H9 (cell line): ENCODE results near the gene ACSL6. TPM values are rescaled to one million over a fixed set of nuclear protein-coding genes. Genes with fewer than 3 reads are reported as not detected.

Experiments
- DNase-seq: peaks from one replicate; pipeline ENCODE4 v3.0.0-alpha.2; 2017
- H2AFZ ChIP-seq: one replicate; pipeline ENCODE4 v1.6.1; 2013; ENCODE audit warnings: mild to moderate bottlenecking, low read length, control low read depth, moderate library complexity
- H2AK5ac ChIP-seq: 2 replicates; pipeline ENCODE4 v1.6.1; 2013; ENCODE audit warnings: low read length, control low read depth, mixed read lengths; ENCODE audit not compliant: insufficient read length
- H2BK120ac ChIP-seq: one replicate; pipeline ENCODE4 v1.6.1; 2013; ENCODE audit warnings: low read depth, mild to moderate bottlenecking, low read length, control low read depth, inconsistent platforms; ENCODE audit not compliant: poor library complexity, severe bottlenecking
- H2BK12ac ChIP-seq: 2 replicates; pipeline ENCODE4 v1.6.1; 2013; ENCODE audit warnings: low read length, control low read depth, mixed read lengths, low read depth; ENCODE audit not compliant: insufficient read length
- H2BK15ac ChIP-seq: 2 replicates; pipeline ENCODE4 v1.6.1; 2013; ENCODE audit warnings: low read depth, low read length, control low read depth
- H2BK20ac ChIP-seq: one replicate; pipeline ENCODE4 v1.6.1; 2013; ENCODE audit warnings: low read depth, mild to moderate bottlenecking, low read length, control low read depth, inconsistent platforms; ENCODE audit not compliant: poor library complexity, severe bottlenecking
- H2BK5ac ChIP-seq: 2 replicates; pipeline ENCODE4 v1.6.1; 2013; ENCODE audit warnings: low read length, control low read depth, mixed read lengths; ENCODE audit not compliant: insufficient read length
- H3K14ac ChIP-seq: 2 replicates; pipeline ENCODE4 v1.6.1; 2013; ENCODE audit warnings: low read length, control low read depth; ENCODE audit not compliant: insufficient read depth
- H3K18ac ChIP-seq: 2 replicates; pipeline ENCODE4 v1.6.1; 2013; ENCODE audit warnings: low read depth, mild to moderate bottlenecking, mixed read lengths, low read length, control low read depth; ENCODE audit not compliant: insufficient read length
- H3K23ac ChIP-seq: 2 replicates; pipeline ENCODE4 v1.6.1; 2013; ENCODE audit warnings: low read length, control low read depth, mixed read lengths, low read depth; ENCODE audit not compliant: insufficient read length
- H3K23me2 ChIP-seq: 2 replicates; pipeline ENCODE4 v1.6.1; 2013; ENCODE audit warnings: low read depth, mild to moderate bottlenecking, mixed read lengths, low read length, control low read depth; ENCODE audit not compliant: insufficient read length, poor library complexity, severe bottlenecking
- H3K27ac ChIP-seq: 2 replicates; pipeline ENCODE4 v1.5.1; 2013; ENCODE audit warnings: low read length, control low read depth, mixed read lengths, low read depth; ENCODE audit not compliant: insufficient read length
- H3K27me3 ChIP-seq: 2 replicates; pipeline ENCODE4 v1.6.1; 2013; ENCODE audit warnings: low read length, control low read depth, inconsistent platforms; ENCODE audit not compliant: insufficient read depth
- H3K4ac ChIP-seq: 2 replicates; pipeline ENCODE4 v1.6.1; 2013; ENCODE audit warnings: low read depth, mild to moderate bottlenecking, control low read depth, inconsistent platforms, low read length, moderate library complexity
- H3K4me1 ChIP-seq: 2 replicates; pipeline ENCODE4 v1.6.1; 2013; ENCODE audit warnings: low read length, control low read depth, inconsistent platforms; ENCODE audit not compliant: insufficient read depth
- H3K4me2 ChIP-seq: 2 replicates; pipeline ENCODE4 v1.6.1; 2013; ENCODE audit warnings: low read length, control low read depth, mixed read lengths; ENCODE audit not compliant: insufficient read length, insufficient read depth
- H3K56ac ChIP-seq: 2 replicates; pipeline ENCODE4 v1.6.1; 2013; ENCODE audit warnings: low read depth, mild to moderate bottlenecking, mixed read lengths, low read length, control low read depth; ENCODE audit not compliant: insufficient read length
- H3K79me1 ChIP-seq: 2 replicates; pipeline ENCODE4 v1.6.1; 2013; ENCODE audit warnings: low read depth, mild to moderate bottlenecking, moderate library complexity, low read length, control low read depth, inconsistent platforms; ENCODE audit not compliant: insufficient read depth, poor library complexity, severe bottlenecking
- H3K79me2 ChIP-seq: 2 replicates; pipeline ENCODE4 v1.6.1; 2013; ENCODE audit warnings: low read length, control low read depth, inconsistent platforms; ENCODE audit not compliant: insufficient read depth
- H3K9ac ChIP-seq: 2 replicates; pipeline ENCODE4 v1.6.1; 2013; ENCODE audit warnings: low read length, control low read depth, mixed read lengths; ENCODE audit not compliant: insufficient read length; ENCODE audit errors: extremely low read depth
- H3K9me3 ChIP-seq: one replicate; pipeline ENCODE4 v1.6.1; 2013; ENCODE audit warnings: low read depth, low read length, inconsistent platforms; ENCODE audit not compliant: control insufficient read depth
- H3T11ph ChIP-seq: one replicate; pipeline ENCODE4 v1.6.1; 2013; ENCODE audit warnings: mild to moderate bottlenecking, low read length, control low read depth, inconsistent platforms
- H4K20me1 ChIP-seq: one replicate; pipeline ENCODE4 v1.6.1; 2013; ENCODE audit not compliant: control insufficient read depth, insufficient read length, insufficient read depth
- H4K5ac ChIP-seq: 2 replicates; pipeline ENCODE4 v1.6.1; 2013; ENCODE audit warnings: low read depth, mild to moderate bottlenecking, mixed read lengths, low read length, control low read depth; ENCODE audit not compliant: insufficient read length
- H4K8ac ChIP-seq: replicated peaks from 2 replicates; pipeline ENCODE4 v1.6.1; 2013; ENCODE audit warnings: low read length, control low read depth, mixed read lengths, low read depth; ENCODE audit not compliant: insufficient read length
- H4K91ac ChIP-seq: 2 replicates; pipeline ENCODE4 v1.6.1; 2013; ENCODE audit warnings: low read depth, mild to moderate bottlenecking, moderate library complexity, mixed read lengths, low read length, control low read depth; ENCODE audit not compliant: insufficient read length
- H3K27ac Mint-ChIP-seq, 3 experiments: 2 replicates in 2 of 3; 3 replicates in 1 of 3; pipeline ENCODE4 v1.8.0; 2020 to 2021; ENCODE audit warnings: mixed read lengths in 3 of 3, mild to moderate bottlenecking in 1 of 3, moderate library complexity in 1 of 3
- H3K27me3 Mint-ChIP-seq: 2 replicates; pipeline ENCODE4 v1.8.0; 2021; ENCODE audit warnings: low read depth, mild to moderate bottlenecking, moderate library complexity, mixed read lengths
- H3K36me3 Mint-ChIP-seq, 3 experiments: 2 replicates in 2 of 3; 3 replicates in 1 of 3; pipeline ENCODE4 v1.8.0; 2020 to 2021; ENCODE audit warnings: low read depth in 3 of 3, mixed read lengths in 3 of 3; ENCODE audit not compliant: insufficient read depth in 1 of 3
- H3K4me1 Mint-ChIP-seq, 2 experiments: 2 replicates each; pipeline ENCODE4 v1.8.0; 2020; ENCODE audit warnings: mixed read lengths in 2 of 2
- H3K4me3 Mint-ChIP-seq, 2 experiments: 2 replicates in 1 of 2; 3 replicates in 1 of 2; pipeline ENCODE4 v1.8.0; 2020 to 2021; ENCODE audit warnings: mild to moderate bottlenecking in 2 of 2, mixed read lengths in 2 of 2, moderate library complexity in 1 of 2
- H3K9me3 Mint-ChIP-seq, 2 experiments: 2 replicates in 1 of 2; 3 replicates in 1 of 2; pipeline ENCODE4 v1.8.0; 2020; ENCODE audit warnings: mild to moderate bottlenecking in 2 of 2, mixed read lengths in 2 of 2, moderate library complexity in 1 of 2
- WGBS: extraction: QIAGEN DNeasy Blood & Tissue Kit; methylation state at CpG from one replicate; pipeline ENCODE4 v1.1.7; 2013; ENCODE audit warnings: missing lambda C conversion rate, low lambda C conversion rate, mixed read lengths; ENCODE audit not compliant: insufficient read length; ENCODE audit errors: extremely low coverage; 5-methylcytosine and 5-hydroxymethylcytosine counted together
- total RNA-seq: library from RNA; stranded (reverse); gene quantifications from 2 replicates; pipeline ENCODE4 v1.2.1, GENCODE V29; 2021
- TF ChIP-seq, protein P1 (sequence below): fragments of 200-600 bp; sonication (generic); conservative IDR thresholded peaks from 3 replicates; pipeline ENCODE4 v1.8.0; 2021; ENCODE audit warnings: antibody characterized with exemption, mild to moderate bottlenecking

The ACSL6 gene
- total RNA-seq, 1 experiment from 2014 or later, result 1.6 TPM

DNA sequence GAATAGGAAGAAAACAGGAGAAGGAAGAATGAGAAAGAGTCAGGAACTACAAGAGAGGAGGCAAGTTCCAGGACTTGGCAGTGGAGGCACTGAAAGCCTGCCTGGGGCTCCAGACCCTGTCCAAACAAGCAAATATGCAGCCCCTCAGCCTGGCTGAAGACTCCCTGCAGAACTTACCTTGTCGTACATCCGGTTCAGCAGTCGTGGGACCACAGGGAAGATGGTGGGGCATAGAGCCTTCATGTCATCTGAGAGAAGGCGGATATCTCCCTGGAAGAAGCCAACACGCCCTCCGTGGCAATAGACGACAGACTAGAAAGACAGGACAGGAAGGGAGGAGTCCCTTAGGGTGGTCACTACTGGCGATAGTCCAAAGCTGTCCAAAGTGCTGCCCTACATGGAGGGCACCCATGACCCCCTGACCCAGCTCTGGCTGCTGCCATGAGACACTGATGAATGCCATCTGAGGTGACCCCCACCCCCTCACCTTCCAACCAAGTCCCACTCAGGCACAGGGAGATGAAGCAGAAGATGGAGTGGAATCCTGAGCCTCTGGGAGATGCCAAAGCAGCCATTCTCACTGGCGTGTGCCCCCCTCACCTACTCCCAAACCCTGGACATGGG is 38.3 kb downstream of the ACSL6 start:
- no CpG with 5 or more reads among the region's 9 CpGs for WGBS
- Histone ChIP-seq H2AK5ac (no peak overlapping the region), H4K20me1 (no peaks in the 10 kb centered on the region), H2AFZ (no peak overlapping the region), H3K27ac (no peak overlapping the region), H2BK12ac (no peak overlapping the region), H2BK20ac (no peak overlapping the region), H3K79me1 (no peaks in the 10 kb centered on the region), H3K4ac (no peak overlapping the region), H3K9me3 (no peaks in the 10 kb centered on the region), H3K27me3 (no peaks in the 10 kb centered on the region), H3K56ac (no peak overlapping the region), H3K18ac (no peak overlapping the region), H2BK5ac (no peak overlapping the region), H3K4me2 (no peak overlapping the region), H3K9ac (no peak overlapping the region), H4K91ac (no peak overlapping the region), H2BK120ac (no peak overlapping the region), H2BK15ac (no peak overlapping the region), H3K4me1 (peaks cover 2% of the 10 kb centered on the region; the same call in 1 of the 2 replicates), H3K79me2 (no peaks in the 10 kb centered on the region), H3K23me2 (no peaks in the 10 kb centered on the region), H3K23ac (no peak overlapping the region), H4K8ac (no peak overlapping the region), H4K5ac (no peak overlapping the region), H3K14ac (no peak overlapping the region), H3T11ph (no peak overlapping the region)
- H3K27ac Mint-ChIP-seq, result no peak overlapping the region
- TF ChIP-seq, protein P1, sequence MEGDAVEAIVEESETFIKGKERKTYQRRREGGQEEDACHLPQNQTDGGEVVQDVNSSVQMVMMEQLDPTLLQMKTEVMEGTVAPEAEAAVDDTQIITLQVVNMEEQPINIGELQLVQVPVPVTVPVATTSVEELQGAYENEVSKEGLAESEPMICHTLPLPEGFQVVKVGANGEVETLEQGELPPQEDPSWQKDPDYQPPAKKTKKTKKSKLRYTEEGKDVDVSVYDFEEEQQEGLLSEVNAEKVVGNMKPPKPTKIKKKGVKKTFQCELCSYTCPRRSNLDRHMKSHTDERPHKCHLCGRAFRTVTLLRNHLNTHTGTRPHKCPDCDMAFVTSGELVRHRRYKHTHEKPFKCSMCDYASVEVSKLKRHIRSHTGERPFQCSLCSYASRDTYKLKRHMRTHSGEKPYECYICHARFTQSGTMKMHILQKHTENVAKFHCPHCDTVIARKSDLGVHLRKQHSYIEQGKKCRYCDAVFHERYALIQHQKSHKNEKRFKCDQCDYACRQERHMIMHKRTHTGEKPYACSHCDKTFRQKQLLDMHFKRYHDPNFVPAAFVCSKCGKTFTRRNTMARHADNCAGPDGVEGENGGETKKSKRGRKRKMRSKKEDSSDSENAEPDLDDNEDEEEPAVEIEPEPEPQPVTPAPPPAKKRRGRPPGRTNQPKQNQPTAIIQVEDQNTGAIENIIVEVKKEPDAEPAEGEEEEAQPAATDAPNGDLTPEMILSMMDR, result no peak
- H3K36me3 Mint-ChIP-seq, result no peaks in the 10 kb centered on the region; a peak in 1 of 7 replicates
- H3K4me3 Mint-ChIP-seq, result no peak overlapping the region
- no peak for DNase-seq
- H3K4me1 Mint-ChIP-seq, result peaks cover 14 to 16% of the 10 kb centered on the region in 2 experiments
- no peaks in the 10 kb centered on the region for H3K9me3 Mint-ChIP-seq
- H3K27me3 Mint-ChIP-seq, result no peaks in the 10 kb centered on the region
